ENCODE measurements around the gene IFI27L2.

The IFI27L2 gene

GRCh38 chr14:94098326-94098992 lies 30.9 kb downstream of the IFI27L2 start:
- no peak for DNase-seq

GRCh38 chr14:94097091-94097490 lies 32.3 kb downstream of the IFI27L2 start:
- DNase-seq = no peak

- no peak for DNase-seq
Measured at GRCh38 chr14:94093418-94093817, 36.0 kb downstream of the IFI27L2 start.

GRCh38 chr14:94089479-94089878 lies 39.9 kb downstream of the IFI27L2 start:
- no peak for DNase-seq

- DNase-seq = no peak
Measured at GRCh38 chr14:94088516-94088915, 40.9 kb downstream of the IFI27L2 start.

- DNase-seq = no peak
Measured at GRCh38 chr14:94087891-94088290, 41.5 kb downstream of the IFI27L2 start.

GRCh38 chr14:94081386-94081820 lies 48.0 kb downstream of the IFI27L2 start:
- DNase-seq = peak; percentile 37

- peak; percentile 92 for DNase-seq
Measured at GRCh38 chr14:94080621-94081385, 48.6 kb downstream of the IFI27L2 start, which contains the start of the genes DDX24 and IFI27L1. TSS of gene DDX24 (minus strand) at chr14:94081202. CDS start at chr14:94079742, 1,460 bp downstream. TSS of gene IFI27L1 (plus strand) at chr14:94081310. CDS start at chr14:94096938, 15,628 bp downstream.

- DNase-seq = no peak
Measured at GRCh38 chr14:94079891-94080620, 49.3 kb downstream of the IFI27L2 start.

GRCh38 chr14:94077823-94078222 lies 51.6 kb downstream of the IFI27L2 start:
- DNase-seq = no peak

All from NCI-H1105 (cell line).